ENCODE results near the gene ABCC6. TPM values are rescaled to one million over a fixed set of nuclear protein-coding genes. Genes with fewer than 3 reads are reported as not detected.

Gene ABCC6
- total and polyA plus RNA-seq, 2 donors (not counting 1 experiment from before 2014, with no cell fraction given) = 0.27 TPM; not detected in 1

- POLR2A ChIA-PET = interaction anchor here (0.6 kb wide), 1 partner anchor 370 kb away, joined by 4 read pairs; no protein-coding TSS in a partner anchor
- Histone ChIP-seq H4K20me1 (ENCODE audit: control insufficient read depth, insufficient read depth, low read length, poor library complexity, severe bottlenecking) (no peaks in the 10 kb centered on the region), H2AFZ (ENCODE audit: insufficient read depth, low read depth, low read length, poor library complexity, severe bottlenecking) (no peak overlapping the region), H3K79me2 (ENCODE audit: control insufficient read depth, insufficient read depth, low read length) (no peaks in the 10 kb centered on the region), H3K4me3 (ENCODE audit: control extremely low read depth in 1 of 5, extremely low read depth in 1 of 5, insufficient read depth in 1 of 5, low read depth in 2 of 5, low read length in 4 of 5) (no peak overlapping the region), H3K4me1 (ENCODE audit: control insufficient read depth in 2 of 2, insufficient read depth in 2 of 2, low read length in 2 of 2) (peaks cover 0 to 3% of the 10 kb centered on the region in 2 donors), H3K9ac (ENCODE audit: low read length) (no peak overlapping the region), H3K36me3 (replicated peaks in 1 of 2; ENCODE audit: control extremely low read depth in 1 of 2, control insufficient read depth in 1 of 2, extremely low read depth in 1 of 2, insufficient read depth in 2 of 2, low read length in 1 of 2) (peaks cover 20 to 64% of the 10 kb centered on the region in 2 experiments), H3K27ac (ENCODE audit: low read length in 2 of 2) (no peak overlapping the region), H3K27me3 (replicated peaks in 1 of 4; ENCODE audit: control extremely low read depth in 1 of 4, control insufficient read depth in 3 of 4, insufficient read depth in 4 of 4, low read length in 3 of 4) (no peaks in the 10 kb centered on the region), H3K9me3 (ENCODE audit: control extremely low read depth in 1 of 3, control insufficient read depth in 2 of 3, insufficient read depth in 1 of 3, low read length in 2 of 3) (peaks cover 0 to 18% (median 5%) of the 10 kb centered on the region in 3 donors), H3K4me2 (replicated peaks; ENCODE audit: low read depth, low read length, poor library complexity, severe bottlenecking) (no peak overlapping the region)
- WGBS (ENCODE audit: insufficient coverage) = 97% methylated on average over 7 of the region's 10 CpGs
- CTCF ChIA-PET = interaction anchor here (2.0 to 2.8 kb wide), 2 partner anchors 249 to 358 kb away, joined by 7 to 8 read pairs; no protein-coding TSS in a partner anchor
- Mint-ChIP-seq H3K4me3 (no peak overlapping the region), H3K4me1 (peaks cover 3% of the 10 kb centered on the region), H3K9me3 (ENCODE audit: insufficient read depth) (peaks cover 3% of the 10 kb centered on the region), H3K27ac (no peak overlapping the region), H3K27me3 (no peaks in the 10 kb centered on the region)
- no peak for TF ChIP-seq CTCF (IDR thresholded peaks at IDR 0.05)
- no peak for TF ChIP-seq EZH2 (IDR thresholded peaks at IDR 0.05; ENCODE audit: borderline replicate concordance, insufficient read depth, low read depth, low read length, poor library complexity, severe bottlenecking)
- ATAC-seq (ENCODE audit: low read depth) (no peak), DNase-seq (no peak)
- intact Hi-C loops (cut with micrococcal nuclease) = no loop called here
Measured at GRCh38 chr16:16124438-16124837, 98.9 kb downstream of the ABCC6 start.

- WGBS (ENCODE audit: insufficient coverage) = over 99% methylated on average over 10 of the region's 12 CpGs
- peaks cover 3% of the 10 kb centered on the region for H3K9me3 Mint-ChIP-seq (ENCODE audit: insufficient read depth)
- no peak for TF ChIP-seq EZH2 (IDR thresholded peaks at IDR 0.05; ENCODE audit: borderline replicate concordance, insufficient read depth, low read depth, low read length, poor library complexity, severe bottlenecking)
- TF ChIP-seq CTCF (IDR thresholded peaks at IDR 0.05) = no peak
- Histone ChIP-seq H3K27me3 (replicated peaks in 1 of 4; ENCODE audit: control extremely low read depth in 1 of 4, control insufficient read depth in 3 of 4, insufficient read depth in 4 of 4, low read length in 3 of 4) (no peaks in the 10 kb centered on the region), H3K4me1 (ENCODE audit: control insufficient read depth in 2 of 2, insufficient read depth in 2 of 2, low read length in 2 of 2) (no peaks in the 10 kb centered on the region), H3K27ac (ENCODE audit: low read length in 2 of 2) (no peak overlapping the region), H3K9ac (ENCODE audit: low read length) (no peak overlapping the region), H4K20me1 (ENCODE audit: control insufficient read depth, insufficient read depth, low read length, poor library complexity, severe bottlenecking) (no peaks in the 10 kb centered on the region), H3K36me3 (replicated peaks in 1 of 2; ENCODE audit: control extremely low read depth in 1 of 2, control insufficient read depth in 1 of 2, extremely low read depth in 1 of 2, insufficient read depth in 2 of 2, low read length in 1 of 2) (peaks cover 24 to 72% of the 10 kb centered on the region in 2 experiments), H3K9me3 (ENCODE audit: control extremely low read depth in 1 of 3, control insufficient read depth in 2 of 3, insufficient read depth in 1 of 3, low read length in 2 of 3) (peaks cover 3 to 36% (median 20%) of the 10 kb centered on the region in 3 donors), H2AFZ (ENCODE audit: insufficient read depth, low read depth, low read length, poor library complexity, severe bottlenecking) (no peak overlapping the region), H3K79me2 (ENCODE audit: control insufficient read depth, insufficient read depth, low read length) (no peaks in the 10 kb centered on the region), H3K4me2 (replicated peaks; ENCODE audit: low read depth, low read length, poor library complexity, severe bottlenecking) (no peak overlapping the region), H3K4me3 (ENCODE audit: control extremely low read depth in 1 of 5, extremely low read depth in 1 of 5, insufficient read depth in 1 of 5, low read depth in 2 of 5, low read length in 4 of 5) (no peak overlapping the region)
- no peaks in the 10 kb centered on the region for H3K27me3 Mint-ChIP-seq
- ChIA-PET CTCF (interaction anchor here (0.7 kb wide), 1 partner anchor 558 kb away, joined by 3 read pairs; no protein-coding TSS in a partner anchor), POLR2A (no interaction called here)
- no peaks in the 10 kb centered on the region for H3K4me1 Mint-ChIP-seq
- H3K27ac Mint-ChIP-seq = no peak overlapping the region
- no peak overlapping the region for H3K4me3 Mint-ChIP-seq
- ATAC-seq (ENCODE audit: low read depth) (no peak), DNase-seq (no peak)
- intact Hi-C loops (cut with micrococcal nuclease) = no loop called here
Measured at GRCh38 chr16:16122264-16122663, 101.0 kb downstream of the ABCC6 start.
